Measurements from ENCODE around the gene IVL.

IVL gene

GRCh38 chr1:152873495-152873894 is 34.9 kb upstream of the IVL start:
- no peaks in the 10 kb centered on the region for H3K9me3 ChIP-seq (replicated peaks; ENCODE audit: insufficient read depth, low read length)
- H4K20me1 ChIP-seq (ENCODE audit: insufficient read depth, low read length) = no peaks in the 10 kb centered on the region
- H3K27me3 ChIP-seq (replicated peaks; ENCODE audit: insufficient read depth, low read length) = no peaks in the 10 kb centered on the region
- no peaks in the 10 kb centered on the region for H3K9me2 ChIP-seq (replicated peaks; ENCODE audit: insufficient read depth, low read length)
- H3F3A ChIP-seq (ENCODE audit: insufficient read depth, low read length) = no peaks in the 10 kb centered on the region
- H3K79me2 ChIP-seq (ENCODE audit: low read length) = no peaks in the 10 kb centered on the region
- no peak for TF ChIP-seq CTCF (IDR thresholded peaks at IDR 0.05; ENCODE audit: low read length)
- no peak for TF ChIP-seq EZH2 (optimal IDR thresholded peaks at IDR 0.05; ENCODE audit: low read depth, low read length)
- no peak for TF ChIP-seq EZH2phosphoT487 (IDR thresholded peaks at IDR 0.05; ENCODE audit: low read length)
- H3K36me3 ChIP-seq (replicated peaks; ENCODE audit: insufficient read depth, low read length) = no peaks in the 10 kb centered on the region
- peaks cover 12% of the 10 kb centered on the region for H3K4me1 ChIP-seq (ENCODE audit: low read length)
- H3K4me3 ChIP-seq (ENCODE audit: low read length) = no peak overlapping the region
- no peak overlapping the region for H3K27ac ChIP-seq (ENCODE audit: low read length)
- H3K4me2 ChIP-seq (ENCODE audit: low read depth, low read length) = no peak overlapping the region
- DNase-seq = no peak
- H2AFZ ChIP-seq (ENCODE audit: low read length) = no peak overlapping the region
- H3K9ac ChIP-seq (ENCODE audit: low read length) = no peak overlapping the region

- Histone ChIP-seq H3K79me2 (ENCODE audit: low read length) (no peaks in the 10 kb centered on the region), H3K4me1 (ENCODE audit: low read length) (peaks cover 7% of the 10 kb centered on the region), H3F3A (ENCODE audit: insufficient read depth, low read length) (no peaks in the 10 kb centered on the region), H2AFZ (ENCODE audit: low read length) (no peak overlapping the region), H3K27ac (ENCODE audit: low read length) (no peak overlapping the region), H3K36me3 (replicated peaks; ENCODE audit: insufficient read depth, low read length) (no peaks in the 10 kb centered on the region), H3K27me3 (replicated peaks; ENCODE audit: insufficient read depth, low read length) (no peaks in the 10 kb centered on the region), H3K9ac (ENCODE audit: low read length) (no peak overlapping the region), H3K4me3 (ENCODE audit: low read length) (no peak overlapping the region), H3K9me2 (replicated peaks; ENCODE audit: insufficient read depth, low read length) (no peaks in the 10 kb centered on the region), H4K20me1 (ENCODE audit: insufficient read depth, low read length) (no peaks in the 10 kb centered on the region), H3K4me2 (ENCODE audit: low read depth, low read length) (no peak overlapping the region), H3K9me3 (replicated peaks; ENCODE audit: insufficient read depth, low read length) (no peaks in the 10 kb centered on the region)
- DNase-seq = no peak
- TF ChIP-seq CTCF (IDR thresholded peaks at IDR 0.05; ENCODE audit: low read length) = no peak
- TF ChIP-seq EZH2phosphoT487 (IDR thresholded peaks at IDR 0.05; ENCODE audit: low read length) = no peak
- no peak for TF ChIP-seq EZH2 (optimal IDR thresholded peaks at IDR 0.05; ENCODE audit: low read depth, low read length)
These were observed 31.5 kb upstream of the IVL start for GRCh38 chr1:152876827-152877226.

GRCh38 chr1:152878042-152878441 is 30.3 kb upstream of the IVL start, which contains the start of gene SMCP:
SMCP (plus strand) TSS chr1:152878322; CDS start chr1:152884423, 6,101 bp downstream.
- Histone ChIP-seq H3K9me2 (replicated peaks; ENCODE audit: insufficient read depth, low read length) (no peaks in the 10 kb centered on the region), H3K4me2 (ENCODE audit: low read depth, low read length) (no peak within 1 kb of the TSS), H3K27ac (ENCODE audit: low read length) (no peak within 1 kb of the TSS), H3F3A (ENCODE audit: insufficient read depth, low read length) (no peaks in the 10 kb centered on the region), H3K79me2 (ENCODE audit: low read length) (no peaks in the 10 kb centered on the region), H3K9ac (ENCODE audit: low read length) (no peak within 1 kb of the TSS), H3K9me3 (replicated peaks; ENCODE audit: insufficient read depth, low read length) (no peaks in the 10 kb centered on the region), H3K4me1 (ENCODE audit: low read length) (no peaks in the 10 kb centered on the region), H2AFZ (ENCODE audit: low read length) (no peak within 1 kb of the TSS), H3K36me3 (replicated peaks; ENCODE audit: insufficient read depth, low read length) (no peaks in the 10 kb centered on the region), H3K27me3 (replicated peaks; ENCODE audit: insufficient read depth, low read length) (no peaks in the 10 kb centered on the region), H3K4me3 (ENCODE audit: low read length) (no peak within 1 kb of the TSS), H4K20me1 (ENCODE audit: insufficient read depth, low read length) (no peaks in the 10 kb centered on the region)
- DNase-seq = no peak
- TF ChIP-seq EZH2phosphoT487 (IDR thresholded peaks at IDR 0.05; ENCODE audit: low read length) (no peak), CTCF (IDR thresholded peaks at IDR 0.05; ENCODE audit: low read length) (peak; percentile 48), EZH2 (optimal IDR thresholded peaks at IDR 0.05; ENCODE audit: low read depth, low read length) (no peak)
